A375 (cell line): Measurements from ENCODE around the gene BTF3L4. TPM values are rescaled to one million over a fixed set of nuclear protein-coding genes. Genes with fewer than 3 reads are reported as not detected.

ENCODE experiments used
- total RNA-seq: library from RNA; depleted of rRNA; stranded (reverse); fragments of >200 nt; shearing (Covaris generic); gene quantifications from 2 replicates; pipeline ENCODE4 v1.2.3, GENCODE V29; 2014; rRNA removed

Gene BTF3L4
- 68.7 and 79.6 TPM in 2 replicates for total RNA-seq

GRCh38 chr1:52056163-52056936 is at the start of gene BTF3L4:
TSS of gene BTF3L4 (plus strand) at chr1:52056295. CDS start at chr1:52059848, 3,553 bp downstream.

DNA sequence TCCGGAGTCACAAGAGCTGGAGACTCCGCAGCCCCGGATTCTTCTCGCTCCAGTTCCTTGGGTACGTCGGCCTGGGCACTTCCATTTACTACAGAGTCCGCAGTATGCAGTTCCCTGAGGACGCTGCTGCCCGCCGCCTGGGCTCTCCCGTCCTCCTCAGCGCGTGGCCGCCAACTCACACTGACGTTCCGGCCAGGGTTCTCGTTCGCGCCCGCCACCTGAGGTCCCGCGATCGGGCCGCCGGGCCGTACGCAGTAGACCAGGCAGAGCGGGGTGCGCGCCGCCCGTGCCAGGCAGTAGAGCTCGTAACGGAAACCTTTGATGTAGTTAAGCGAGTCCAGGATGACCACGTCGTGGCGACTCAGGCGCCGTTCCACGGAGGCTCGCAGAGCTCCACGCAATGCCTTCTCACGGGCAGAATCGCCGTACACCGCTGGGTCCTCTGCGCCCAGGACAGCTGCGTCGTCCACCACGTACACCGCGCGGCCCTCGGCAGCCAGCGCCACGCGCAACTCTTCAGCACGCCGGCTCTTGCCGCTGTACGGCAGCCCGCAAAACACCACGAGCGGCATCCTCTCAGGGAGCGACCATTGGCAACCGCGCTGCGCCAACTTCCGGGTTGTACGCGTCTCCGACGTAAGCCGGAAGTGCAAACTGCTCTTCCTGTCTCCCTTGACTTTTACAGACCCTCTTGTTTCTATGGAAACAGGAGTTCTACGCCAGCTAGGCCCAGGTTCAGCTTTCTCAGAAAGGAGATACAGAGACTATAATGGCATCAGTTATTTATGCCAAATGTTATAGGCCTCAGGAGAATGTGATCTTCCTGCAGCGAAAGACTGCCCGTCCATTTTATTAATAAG is 22.7 kb upstream of the BTF3L4 start, which contains the start of gene KTI12:
TSS of gene KTI12 (minus strand) at position 621 of the 860 bp plus-strand sequence. CDS start at position 572, 49 bp downstream.

GRCh38 chr1:52055066-52055865 is 829 bp upstream of the BTF3L4 start, which contains the start of gene TXNDC12:
TSS of gene TXNDC12 (minus strand) at chr1:52055191. CDS start at chr1:52055096, 95 bp downstream.

Other genes with a start within 250 kb of the BTF3L4 start
- gene NRDC, start 177.6 kb upstream of the BTF3L4 start, total RNA-seq = 44.6 and 54.8 TPM in 2 replicates
- gene RAB3B, start 65.6 kb upstream of the BTF3L4 start, total RNA-seq = 0.75 and 0.98 TPM in 2 replicates
- 20.2 and 23.7 TPM in 2 replicates for gene KTI12, start 22.5 kb upstream of the BTF3L4 start, total RNA-seq
- gene TXNDC12, start 1.1 kb upstream of the BTF3L4 start, total RNA-seq = 39.6 and 41.1 TPM in 2 replicates
- 16.3 and 17.7 TPM in 2 replicates for gene ZFYVE9, start 85.8 kb downstream of the BTF3L4 start, total RNA-seq